AG09309 (cell line): ENCODE results near the gene KCNK3.
A peak's percentile ranks its signal among the peaks of the same experiment; 100 is the strongest.

Experiments used
- DNase-seq: peaks from one replicate; pipeline ENCODE4 v3.0.0-alpha.2; 2010; ENCODE audit warnings: low read depth
- H3K4me3 ChIP-seq: 2 replicates; pipeline ENCODE4 v1.5.1; 2011; ENCODE audit warnings: mild to moderate bottlenecking, low read depth, low read length, moderate library complexity; ENCODE audit not compliant: control insufficient read depth
- CTCF ChIP-seq: IDR thresholded peaks from 2 replicates; pipeline ENCODE4 v1.5.1; 2011; ENCODE audit warnings: mild to moderate bottlenecking, low read depth, low read length, inconsistent platforms; ENCODE audit not compliant: insufficient read depth, control insufficient read depth; ENCODE audit errors: missing control alignments

The KCNK3 gene

GRCh38 chr2:26666671-26667070 is 25.9 kb upstream of the KCNK3 start:
- DNase-seq = peak; percentile 25
- H3K4me3 ChIP-seq = no peak overlapping the region
- TF ChIP-seq CTCF = no peak

DNA sequence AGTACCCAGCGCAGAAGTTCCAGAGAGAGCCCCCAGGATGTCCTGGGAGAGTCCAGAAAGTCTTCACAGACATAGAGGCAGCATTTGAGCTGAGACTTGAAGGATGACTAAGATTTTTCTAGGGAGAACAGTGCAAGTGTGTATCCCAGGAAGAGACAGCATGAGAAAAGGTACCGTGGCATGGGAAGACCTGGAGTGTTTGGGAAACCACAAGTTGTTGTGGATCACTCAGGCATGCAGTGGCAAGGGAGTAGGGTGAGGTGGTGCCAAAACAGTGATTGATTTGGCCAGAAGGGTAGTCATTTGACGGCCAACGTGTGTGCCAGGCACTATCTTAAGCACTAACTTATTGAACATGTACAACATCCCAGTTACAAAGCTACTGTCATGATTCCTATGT is 24.5 kb upstream of the KCNK3 start:
- no peak overlapping the region for H3K4me3 ChIP-seq
- no peak for TF ChIP-seq CTCF
- DNase-seq = no peak

GRCh38 chr2:26668856-26669750 is 23.4 kb upstream of the KCNK3 start:
- DNase-seq = no peak
- TF ChIP-seq CTCF = no peak
- H3K4me3 ChIP-seq = no peak overlapping the region

- DNase-seq = peak; percentile 17
- no peak for TF ChIP-seq CTCF
- no peak overlapping the region for H3K4me3 ChIP-seq
Observed at GRCh38 chr2:26670171-26670570, 22.4 kb upstream of the KCNK3 start.

DNA sequence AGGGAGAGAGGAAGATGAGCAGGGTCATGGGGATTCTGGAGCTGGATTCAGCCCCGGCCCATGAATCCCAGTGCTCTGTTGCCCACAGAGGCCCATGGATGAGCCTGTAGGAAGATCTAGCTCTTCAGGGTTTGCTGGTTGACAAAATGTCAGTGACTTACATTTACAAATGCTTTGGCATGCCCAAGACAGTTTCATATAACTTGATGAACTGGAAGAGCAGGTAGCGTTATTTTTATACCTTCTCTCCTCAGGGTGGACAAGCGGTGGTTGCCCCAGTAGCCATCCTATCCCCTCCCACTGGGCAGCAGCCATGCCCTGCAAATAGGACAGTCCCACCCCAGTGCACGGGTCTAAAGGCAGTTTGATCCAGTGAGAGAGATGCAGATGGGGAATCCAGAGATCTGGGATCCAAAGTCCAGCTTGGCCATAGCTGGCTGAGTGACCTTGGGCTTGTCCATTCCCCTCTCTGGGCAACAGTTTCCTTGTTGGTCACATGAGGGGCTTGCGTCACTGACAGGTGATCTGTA is 21.5 kb upstream of the KCNK3 start:
- no peak for DNase-seq
- H3K4me3 ChIP-seq = no peak overlapping the region
- no peak for TF ChIP-seq CTCF

DNA sequence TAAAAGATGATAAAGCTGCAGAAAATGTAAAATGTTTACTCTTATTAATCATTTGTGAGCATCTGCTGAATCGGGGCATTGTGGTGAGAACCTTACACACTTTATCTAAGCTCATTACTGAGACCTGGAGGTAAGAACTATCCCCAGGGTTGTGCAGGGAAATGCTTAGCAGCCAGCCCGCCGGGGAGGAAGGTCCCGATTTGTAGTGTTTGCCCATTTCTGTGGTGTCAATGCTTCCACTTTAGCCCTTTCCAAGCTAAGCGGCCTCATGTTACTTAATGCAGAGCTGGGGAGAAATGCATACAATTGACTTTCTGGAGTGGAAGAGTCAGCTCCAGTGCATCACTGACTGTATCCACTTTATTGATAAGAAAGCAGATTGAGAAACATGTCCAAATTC is 20.8 kb upstream of the KCNK3 start:
- no peak for TF ChIP-seq CTCF
- DNase-seq = no peak
- no peak overlapping the region for H3K4me3 ChIP-seq
